LNCAP (cell line): ENCODE data around the gene ZNF677.
"Not testable (repeated sequence)": the region's sequence is repeated elsewhere in the genome, so short reads cannot be mapped to it uniquely, and the experiment has no call there.

Source experiments
- CTCF ChIP-seq: fragments of 450-650 bp; IDR thresholded peaks from 2 replicates; pipeline ENCODE4 v1.5.1; 2017; ENCODE audit warnings: mild to moderate bottlenecking

ZNF677 gene

GRCh38 chr19:53257715-53258342 is 3.2 kb upstream of the ZNF677 start, which contains the start of gene VN1R2:
TSS of gene VN1R2 (plus strand) at chr19:53258292. CDS start at chr19:53258376, 84 bp downstream.
- not testable (repeated sequence) for TF ChIP-seq CTCF

DNA sequence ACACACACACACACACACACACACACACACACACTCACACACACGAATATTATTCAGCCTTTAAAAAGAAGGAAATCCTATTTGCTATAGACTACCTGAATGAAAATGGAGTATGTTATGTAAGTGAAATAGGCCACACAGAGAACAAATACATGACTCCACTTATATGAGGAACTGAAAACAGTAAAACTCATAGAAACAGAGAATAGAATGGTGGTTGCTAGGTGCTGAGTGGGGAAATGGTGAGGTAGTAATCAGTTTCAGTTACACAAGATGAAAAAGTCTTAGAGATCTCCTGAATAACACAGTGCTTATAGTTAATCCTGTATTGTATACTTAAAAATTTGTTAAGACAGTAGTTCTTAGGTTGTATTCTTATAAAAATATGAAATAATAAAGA is 8.2 kb downstream of the ZNF677 start:
- TF ChIP-seq CTCF = no peak

- TF ChIP-seq CTCF = no peak
Measured at GRCh38 chr19:53237114-53237777, 17.4 kb downstream of the ZNF677 start.

GRCh38 chr19:53224606-53225005 is 30.1 kb downstream of the ZNF677 start:
- no peak for TF ChIP-seq CTCF

DNA sequence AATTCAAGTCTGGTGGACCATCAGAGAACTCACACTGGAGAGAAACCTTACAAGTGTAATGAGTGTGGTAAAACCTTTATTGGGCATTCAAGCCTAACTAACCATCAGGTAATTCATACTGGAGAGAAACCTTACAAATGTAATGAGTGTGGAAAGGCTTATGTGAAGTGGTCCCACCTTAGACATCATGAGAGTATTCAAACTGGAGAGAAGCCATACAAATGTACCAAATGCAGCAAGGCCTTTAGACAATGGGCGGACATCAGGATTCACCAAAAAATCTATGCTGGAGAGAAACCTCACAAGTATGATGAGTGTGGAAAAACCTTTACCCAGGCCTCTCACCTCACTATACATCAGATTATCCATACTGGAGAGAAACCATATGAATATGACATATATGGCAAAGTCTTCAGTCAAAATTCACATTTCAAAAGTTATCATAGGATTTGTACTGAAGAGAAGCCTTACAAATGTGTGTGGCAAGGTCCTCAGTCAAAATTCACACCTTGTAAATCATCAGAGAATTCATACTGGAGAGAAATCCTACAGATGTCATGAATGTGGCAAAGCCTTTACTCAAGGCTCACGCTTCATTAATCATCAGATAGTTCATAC is 41.9 kb downstream of the ZNF677 start:
- no peak for TF ChIP-seq CTCF

GRCh38 chr19:53196777-53197396 is 57.8 kb downstream of the ZNF677 start:
- no peak for TF ChIP-seq CTCF

DNA sequence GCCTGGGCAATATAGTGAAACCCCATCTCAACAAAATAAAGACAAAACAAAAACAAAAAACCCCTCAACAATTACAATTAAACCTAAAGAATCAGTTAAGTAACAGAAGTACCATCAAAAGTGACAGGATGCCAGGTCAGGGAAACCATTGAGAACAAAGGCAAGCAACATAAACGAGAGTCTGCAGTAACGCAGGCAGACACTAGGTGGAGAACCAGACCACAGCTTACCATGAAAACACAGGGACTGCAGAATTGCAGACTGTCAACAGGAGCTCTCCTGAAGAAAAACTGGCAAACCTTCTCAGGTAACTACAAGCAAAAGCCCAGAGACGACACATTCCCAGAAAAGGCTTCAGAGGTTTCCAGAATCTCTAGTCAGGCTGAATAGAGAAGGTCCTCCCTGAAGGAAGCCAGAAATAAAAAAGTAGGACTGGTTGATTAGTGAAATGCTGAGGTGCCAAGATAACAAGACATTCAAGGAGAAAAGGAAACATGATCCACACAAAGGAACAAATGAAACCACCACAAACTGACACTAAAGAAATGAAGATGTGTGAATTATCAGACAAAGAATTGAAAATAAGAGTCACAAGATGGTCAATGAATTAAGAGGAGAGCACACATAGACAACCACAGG is 59.3 kb downstream of the ZNF677 start:
- peak; percentile 85 for TF ChIP-seq CTCF
